GF-D8 (cell line): Measurements from ENCODE around the gene HDGFL3.
"Not testable (repeated sequence)": the region's sequence is repeated elsewhere in the genome, so short reads cannot be mapped to it uniquely, and the experiment has no call there.

Experiments
- DNase-seq: peaks from one replicate; lab custom pipeline; 2025; lab: John Stamatoyannopoulos, UW

The HDGFL3 gene

GRCh38 chr15:83100097-83100646 lies 107.5 kb downstream of the HDGFL3 start:
- DNase-seq, result no peak

GRCh38 chr15:83099290-83099689 lies 108.3 kb downstream of the HDGFL3 start:
- DNase-seq, result no peak

- no peak for DNase-seq
Measured at GRCh38 chr15:83098079-83098478, 109.5 kb downstream of the HDGFL3 start.

- DNase-seq, result no peak
Measured at GRCh38 chr15:83094583-83094982, 113.0 kb downstream of the HDGFL3 start.

- peak; percentile 88 for DNase-seq
Measured at GRCh38 chr15:83092309-83092976, 115.2 kb downstream of the HDGFL3 start.

GRCh38 chr15:83091965-83092308 lies 115.7 kb downstream of the HDGFL3 start:
- DNase-seq, result not testable (repeated sequence)

- DNase-seq, result no peak
Measured at GRCh38 chr15:83090465-83090864, 117.2 kb downstream of the HDGFL3 start.

- no peak for DNase-seq
Measured at GRCh38 chr15:83088876-83089275, 118.7 kb downstream of the HDGFL3 start.

GRCh38 chr15:83087576-83087975 lies 120.0 kb downstream of the HDGFL3 start:
- no peak for DNase-seq

GRCh38 chr15:83085864-83086552 lies 121.6 kb downstream of the HDGFL3 start:
- DNase-seq, result not testable (repeated sequence)

- DNase-seq, result not testable (repeated sequence)
Measured at GRCh38 chr15:83085461-83085860, 122.2 kb downstream of the HDGFL3 start.

- no peak for DNase-seq
Measured at GRCh38 chr15:83082730-83083386, 124.8 kb downstream of the HDGFL3 start.

GRCh38 chr15:83081256-83082014 lies 126.2 kb downstream of the HDGFL3 start:
- DNase-seq, result no peak

- no peak for DNase-seq
Measured at GRCh38 chr15:83078712-83079111, 128.9 kb downstream of the HDGFL3 start.
